GM18951 (cell line): Measurements from ENCODE around the gene CDKN2A.
A peak's percentile ranks its signal among the peaks of the same experiment; 100 is the strongest.

Source experiments
- POLR2A ChIP-seq: IDR thresholded peaks from 4 replicates; pipeline ENCODE4 v1.6.1; 2011; ENCODE audit warnings: mild to moderate bottlenecking; ENCODE audit not compliant: insufficient read length, insufficient read depth; ENCODE audit errors: extremely low read depth
- in situ Hi-C: fragments of 300-500 bp; cut with MboI; formaldehyde crosslinking; loops from one replicate; pipeline ENCODE4 v1.12.0; 2022; ENCODE audit warnings: low sequenced_read_pairs, mixed read lengths, inconsistent platforms; ENCODE audit not compliant: unreplicated experiment

Gene CDKN2A

GRCh38 chr9:21993893-21994555, at the start of gene CDKN2A:
CDKN2A (minus strand) TSS chr9:21994392.
- TF ChIP-seq POLR2A: peak; percentile 63
- in situ Hi-C loops: no loop called here

GRCh38 chr9:22043928-22044327, 49.7 kb upstream of the CDKN2A start:
- in situ Hi-C loops: no loop called here
- TF ChIP-seq POLR2A: no peak

- TF ChIP-seq POLR2A: no peak
- in situ Hi-C loops: no loop called here
Observed at GRCh38 chr9:22041775-22042174, 47.6 kb upstream of the CDKN2A start.

- in situ Hi-C loops: no loop called here
- TF ChIP-seq POLR2A: no peak
Observed at GRCh38 chr9:22041344-22041743, 47.2 kb upstream of the CDKN2A start.

- in situ Hi-C loops: no loop called here
- no peak for TF ChIP-seq POLR2A
Observed at GRCh38 chr9:22040760-22041159, 46.6 kb upstream of the CDKN2A start.

- TF ChIP-seq POLR2A: no peak
- in situ Hi-C loops: no loop called here
Observed at GRCh38 chr9:22039258-22039657, 45.1 kb upstream of the CDKN2A start.

- in situ Hi-C loops: no loop called here
- TF ChIP-seq POLR2A: no peak
Observed at GRCh38 chr9:22037954-22038690, 43.9 kb upstream of the CDKN2A start.

GRCh38 chr9:22036866-22037626, 42.9 kb upstream of the CDKN2A start:
- in situ Hi-C loops: no loop called here
- no peak for TF ChIP-seq POLR2A

- TF ChIP-seq POLR2A: no peak
- in situ Hi-C loops: no loop called here
Observed at GRCh38 chr9:22035591-22036011, 41.4 kb upstream of the CDKN2A start.

GRCh38 chr9:22033012-22033630, 38.9 kb upstream of the CDKN2A start:
- in situ Hi-C loops: no loop called here

GRCh38 chr9:22031655-22032411, 37.6 kb upstream of the CDKN2A start:
- in situ Hi-C loops: no loop called here
- TF ChIP-seq POLR2A: no peak

More at GRCh38 chr9:22033012-22033630, 38.9 kb upstream of the CDKN2A start:
- no peak for TF ChIP-seq POLR2A

GRCh38 chr9:22030101-22030598, 36.0 kb upstream of the CDKN2A start:
- in situ Hi-C loops: no loop called here
- TF ChIP-seq POLR2A: no peak

- TF ChIP-seq POLR2A: no peak
Observed at GRCh38 chr9:22029231-22029630, 35.0 kb upstream of the CDKN2A start.

More at GRCh38 chr9:22029231-22029630, 35.0 kb upstream of the CDKN2A start:
- in situ Hi-C loops: loop anchor here (10.0 kb wide), 1 partner anchor 214 kb away; no protein-coding TSS in a partner anchor
